HS-5 (cell line): ENCODE measurements around the gene BMAL1.

Source experiments
- DNase-seq: peaks from one replicate; pipeline ENCODE4 v3.0.0-alpha.2; 2012; ENCODE audit warnings: low read depth

Gene BMAL1

DNA sequence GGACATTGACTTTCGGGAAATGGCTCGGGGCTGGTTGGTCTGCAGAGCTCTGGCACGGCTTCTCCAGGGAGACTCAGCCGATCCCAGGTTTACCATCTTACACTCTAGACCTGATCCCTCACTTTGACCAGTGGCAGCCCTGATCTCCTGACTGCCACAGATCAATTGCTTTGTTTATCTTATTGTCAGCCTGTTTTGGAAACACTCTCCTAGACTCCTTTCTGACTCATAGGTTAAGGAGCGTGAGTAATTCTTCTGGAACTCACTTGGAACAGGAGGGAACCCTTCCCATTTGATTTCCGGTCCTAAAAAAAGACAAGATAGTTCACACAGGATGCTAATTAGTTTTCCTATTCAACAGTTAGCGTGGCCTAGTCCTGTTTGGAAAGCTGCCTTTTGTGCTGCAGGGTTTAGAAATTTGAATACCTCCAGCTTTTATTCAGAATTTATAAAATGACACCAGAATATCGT is 16.0 kb upstream of the BMAL1 start:
- DNase-seq: peak; percentile 90

DNA sequence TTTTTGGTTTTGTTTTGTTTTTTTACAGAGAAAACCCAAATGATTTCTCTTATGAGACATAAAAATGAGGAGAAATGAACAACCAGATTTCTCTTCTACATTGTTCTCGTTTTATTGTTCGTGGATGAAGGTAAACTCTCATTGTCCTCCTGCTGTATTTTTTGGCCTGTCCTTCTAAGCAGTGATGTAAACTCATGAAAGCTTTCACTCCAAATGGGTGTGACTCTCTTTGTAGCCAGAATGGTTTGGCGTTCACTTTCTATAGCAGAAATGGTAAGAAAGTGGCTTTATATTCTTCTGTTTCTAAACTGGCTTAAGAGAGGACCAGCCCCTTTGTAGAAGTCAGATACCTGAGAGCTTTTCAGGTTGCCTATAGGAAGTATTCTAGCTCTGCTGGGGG is 15.5 kb upstream of the BMAL1 start:
- DNase-seq: no peak

DNA sequence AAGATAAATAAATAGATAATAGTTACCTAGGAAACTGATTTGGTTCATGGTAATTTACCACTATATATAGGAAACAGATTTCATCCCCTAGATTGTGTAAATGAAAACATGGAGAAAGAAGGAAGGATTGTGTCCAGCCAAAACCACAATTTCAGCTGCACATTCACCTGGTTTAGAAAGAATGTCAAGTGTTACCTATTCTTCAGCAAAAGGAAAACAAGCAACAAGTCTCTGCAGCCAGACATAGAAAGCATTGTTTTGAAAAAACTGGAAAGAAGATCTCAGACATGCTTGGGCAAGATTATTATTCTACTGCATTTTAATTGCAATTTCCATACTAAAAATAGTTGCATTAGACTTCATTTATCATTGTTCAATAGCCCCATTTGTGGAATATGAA is 8.8 kb upstream of the BMAL1 start:
- no peak for DNase-seq

GRCh38 chr11:13269775-13270174 is 7.8 kb upstream of the BMAL1 start:
- DNase-seq: no peak

DNA sequence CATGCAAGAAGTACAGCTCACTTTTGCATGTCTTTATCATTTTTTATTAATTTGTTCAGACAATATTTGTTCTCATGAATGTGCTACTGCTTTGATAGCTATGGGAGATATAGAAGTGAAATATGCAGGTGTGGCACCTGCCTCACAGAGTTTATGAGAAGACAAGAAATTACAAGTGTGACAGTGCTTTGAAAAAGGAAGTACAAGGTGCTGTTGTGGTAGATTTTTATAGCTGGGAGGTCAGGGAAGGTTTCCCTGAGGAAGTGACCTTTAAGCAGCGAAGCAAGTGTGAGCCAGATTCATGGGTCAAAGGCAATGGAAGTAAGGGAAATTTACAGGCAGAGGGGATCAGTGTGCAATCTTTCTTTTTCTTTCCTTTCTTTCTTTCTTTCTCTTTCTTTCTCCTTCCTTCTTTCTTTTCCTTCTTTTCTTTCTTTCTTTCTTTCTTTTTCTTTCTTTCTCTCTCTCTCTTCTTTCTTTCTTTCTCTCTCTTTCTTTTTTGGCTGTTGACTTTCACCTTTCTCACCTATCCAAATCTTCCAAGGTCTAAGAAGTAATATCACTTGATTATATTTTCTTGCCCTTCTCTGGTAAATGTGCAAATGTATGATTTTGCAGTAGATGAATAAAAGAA is 6.4 kb upstream of the BMAL1 start:
- DNase-seq: no peak

- no peak for DNase-seq
Measured at GRCh38 chr11:13276454-13276831, 1.1 kb upstream of the BMAL1 start.

DNA sequence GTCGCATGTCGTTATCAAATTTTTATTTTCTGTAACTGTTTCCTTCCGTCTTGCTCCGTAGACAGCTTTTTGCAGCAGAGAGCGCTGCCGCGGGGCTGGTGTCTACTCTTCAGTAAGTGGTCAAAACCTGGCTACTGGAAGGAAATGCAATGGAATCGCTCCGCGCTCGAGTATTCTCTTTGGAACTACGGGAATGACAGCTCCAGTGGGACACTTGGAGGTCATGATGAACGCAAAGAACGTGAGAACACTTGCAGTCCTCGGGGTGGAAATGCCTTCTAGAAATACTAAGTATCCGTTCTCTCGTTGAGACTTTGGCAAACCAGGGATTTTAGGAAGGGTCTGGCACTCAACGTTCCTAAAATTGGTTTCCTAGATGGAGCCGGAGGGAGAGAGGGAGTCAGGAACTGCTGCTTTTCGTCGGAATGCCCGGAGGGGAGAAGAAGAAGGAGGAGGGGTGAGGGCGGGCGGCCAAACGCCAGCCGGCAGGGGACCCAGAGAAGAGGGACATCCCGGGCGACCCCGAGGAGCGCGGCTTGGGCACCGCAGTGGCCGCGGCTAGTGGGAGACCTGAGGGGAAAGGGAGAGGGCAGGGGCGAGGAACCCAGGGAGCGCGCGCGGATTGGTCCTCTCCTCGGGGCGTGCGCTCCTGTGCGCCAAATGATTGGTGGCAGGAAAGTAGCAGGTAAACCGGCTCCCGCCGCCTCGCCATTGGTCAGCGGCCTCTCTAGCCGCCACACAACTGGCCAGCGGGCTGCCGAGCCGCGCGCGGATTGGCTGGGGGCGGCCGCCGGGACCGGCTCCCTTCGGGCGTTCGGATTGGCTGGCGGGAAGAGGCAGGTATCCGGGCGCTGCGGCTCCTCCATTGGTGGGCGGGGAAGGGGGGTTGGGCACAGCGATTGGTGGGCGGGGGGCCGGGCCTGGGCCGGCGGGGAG is 490 bp upstream of the BMAL1 start:
- DNase-seq: peak; percentile 75

GRCh38 chr11:13278609-13279486 is 1.3 kb downstream of the BMAL1 start:
- DNase-seq: no peak

DNA sequence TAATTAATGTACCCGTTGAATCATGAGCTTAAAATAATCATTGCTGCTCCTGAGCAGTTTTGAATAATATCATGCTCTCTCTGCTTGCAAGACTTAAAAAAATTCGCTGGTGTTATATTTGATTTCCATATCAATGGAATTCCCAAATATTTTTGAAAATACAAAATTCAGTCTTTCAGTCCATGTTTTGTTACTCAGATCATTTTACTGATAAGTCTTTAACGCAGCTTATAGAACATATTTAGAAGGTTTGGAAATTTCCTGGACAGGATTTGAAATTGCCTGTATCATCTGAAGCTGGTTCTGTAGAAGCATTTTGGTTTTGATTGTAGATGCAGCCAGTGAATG is 1.9 kb downstream of the BMAL1 start:
- DNase-seq: no peak

GRCh38 chr11:13280092-13280722 is 2.6 kb downstream of the BMAL1 start:
- no peak for DNase-seq

DNA sequence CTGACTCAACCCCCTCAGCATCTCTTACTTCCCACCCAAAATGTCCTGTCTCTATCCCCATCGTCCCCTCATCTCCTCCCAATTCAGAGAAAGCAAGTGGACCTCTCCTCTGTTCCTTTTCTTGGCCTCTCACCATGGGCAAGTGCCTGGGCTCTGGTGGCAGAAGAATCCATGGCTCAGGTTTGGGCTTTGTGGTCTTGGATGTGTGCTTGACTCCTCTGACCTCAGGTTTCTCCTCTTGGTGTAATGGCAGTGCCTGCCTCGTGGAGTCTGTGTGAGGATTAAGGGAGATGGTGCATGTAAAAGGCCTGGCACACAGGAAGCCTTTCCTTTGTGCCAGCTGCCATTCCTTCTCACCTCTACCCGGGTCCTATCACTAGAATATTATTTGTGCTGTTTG is 3.2 kb downstream of the BMAL1 start:
- DNase-seq: no peak

GRCh38 chr11:13283636-13284035 is 6.0 kb downstream of the BMAL1 start:
- no peak for DNase-seq

DNA sequence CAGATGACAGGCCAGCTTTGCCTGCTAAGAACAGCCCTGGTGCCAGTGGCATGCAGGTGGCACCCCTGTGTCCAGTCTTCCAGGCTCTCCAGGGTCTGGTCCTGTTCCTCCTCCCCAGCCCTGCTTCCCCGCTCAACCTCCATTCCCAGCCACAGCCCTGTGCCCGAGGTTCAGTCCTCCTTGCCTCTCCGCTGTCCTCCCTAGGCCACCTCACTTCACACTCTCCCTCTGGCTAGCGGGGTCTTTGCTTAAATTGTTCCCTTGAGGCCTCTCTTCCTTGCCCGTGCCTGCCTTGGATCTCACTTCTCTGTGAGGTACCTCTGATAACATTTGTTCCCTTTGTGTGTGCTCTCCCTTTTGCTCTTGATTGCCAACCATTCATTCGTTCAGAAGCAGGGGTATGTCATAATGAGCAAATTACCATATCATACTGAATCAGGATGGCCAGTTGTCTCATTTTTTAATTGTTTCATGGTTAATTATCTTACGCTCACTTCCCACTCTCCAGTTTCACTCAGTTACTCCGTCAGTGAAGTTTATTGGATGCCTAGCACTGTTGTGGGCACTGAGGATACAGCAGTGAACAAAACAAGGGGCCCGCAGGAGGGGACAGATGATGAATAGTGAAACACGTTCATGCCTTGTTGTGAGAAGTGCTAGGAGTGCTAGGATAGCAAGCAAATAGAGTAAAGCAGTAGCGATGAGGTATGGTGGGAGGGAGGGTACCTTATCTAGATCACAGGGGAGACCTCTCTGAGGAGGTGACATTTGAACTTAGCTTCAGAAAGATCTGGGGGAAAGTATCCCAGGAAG is 7.4 kb downstream of the BMAL1 start:
- DNase-seq: no peak

- DNase-seq: no peak
Measured at GRCh38 chr11:13286279-13286821, 8.8 kb downstream of the BMAL1 start.

GRCh38 chr11:13287036-13287435 is 9.4 kb downstream of the BMAL1 start:
- DNase-seq: no peak

- DNase-seq: no peak
Measured at GRCh38 chr11:13287681-13288080, 10.1 kb downstream of the BMAL1 start.

DNA sequence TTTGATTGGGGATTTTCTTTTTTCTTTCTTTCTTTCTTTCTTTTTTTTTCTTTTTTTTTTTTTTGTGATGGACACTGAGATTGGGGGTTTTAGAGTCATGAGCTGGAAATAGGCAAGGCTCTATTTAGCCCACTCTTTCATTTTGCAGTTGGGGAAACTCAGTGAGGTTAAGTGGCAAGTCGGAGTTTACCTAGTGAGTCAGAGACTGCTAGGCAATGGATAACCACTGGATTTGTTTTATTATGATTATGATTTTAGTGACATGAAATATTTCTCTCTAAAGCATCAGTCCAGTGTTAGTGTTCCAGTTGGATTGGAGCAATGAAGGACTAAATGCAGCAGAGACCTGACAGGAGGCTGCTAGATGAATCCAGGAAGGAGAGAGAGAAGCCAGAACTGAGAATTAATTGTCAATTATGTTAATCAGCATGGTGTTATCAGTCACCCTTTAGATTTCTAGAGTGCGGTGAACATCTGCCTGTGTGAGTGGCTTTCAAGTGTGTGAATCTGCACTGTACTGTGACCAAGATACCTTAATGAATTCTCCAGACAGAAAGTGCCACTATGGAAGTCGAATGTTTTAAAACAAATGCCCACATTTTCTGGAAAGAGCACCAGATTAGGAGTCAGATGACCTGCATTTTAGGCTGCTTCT is 10.9 kb downstream of the BMAL1 start:
- no peak for DNase-seq

DNA sequence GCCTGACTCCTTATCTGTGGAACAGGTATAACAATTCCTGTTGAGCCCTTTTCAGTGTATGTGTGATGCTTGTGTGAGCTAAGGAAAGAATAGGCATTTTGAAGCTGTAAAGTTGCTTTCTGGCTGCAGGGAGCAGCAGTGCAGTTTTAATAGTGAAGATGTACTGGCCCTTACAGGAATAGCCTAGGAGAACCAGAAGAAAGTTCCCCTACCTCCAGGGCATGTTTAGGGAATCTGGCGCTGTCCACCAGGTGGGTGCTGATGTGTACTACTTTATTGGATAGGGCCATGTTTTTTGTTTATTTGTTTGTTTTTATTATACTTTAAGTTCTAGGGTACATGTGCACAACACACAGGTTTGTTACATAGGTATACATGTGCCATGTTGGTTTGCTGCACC is 11.5 kb downstream of the BMAL1 start:
- no peak for DNase-seq

DNA sequence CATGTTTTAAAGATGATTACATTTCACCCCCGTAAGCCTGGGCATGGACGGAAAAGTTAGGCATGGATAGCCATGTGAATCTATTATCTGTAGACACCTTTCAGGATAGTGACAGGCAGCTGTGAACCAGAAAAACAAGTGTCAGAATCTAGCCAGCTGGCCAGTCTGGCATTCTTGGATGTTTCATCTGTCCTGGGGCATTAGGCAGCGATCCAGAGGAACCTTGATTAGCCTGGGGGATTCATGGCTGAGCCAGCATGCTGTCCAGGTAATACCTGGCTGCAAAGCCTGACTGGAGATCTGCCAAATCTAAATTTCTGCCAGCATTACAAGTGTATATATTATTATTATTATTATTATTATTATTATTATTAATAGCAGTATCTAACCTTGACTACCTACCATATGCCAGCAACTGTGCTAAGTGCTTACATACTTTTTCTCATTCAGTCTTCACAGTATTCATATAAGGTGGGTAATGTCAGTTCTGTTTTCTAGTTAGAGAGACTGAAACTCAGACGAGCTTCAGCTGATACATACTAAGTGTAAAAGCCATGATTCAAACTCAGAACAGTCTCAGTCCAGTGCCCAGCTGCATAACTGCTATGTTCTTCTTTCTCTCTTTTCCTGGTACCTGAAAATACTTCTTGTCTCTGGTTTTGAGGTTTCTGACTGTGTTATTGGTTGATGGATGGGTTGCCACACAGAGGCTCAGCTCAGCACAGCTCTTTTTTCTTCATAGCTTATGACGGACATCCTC is 12.8 kb downstream of the BMAL1 start:
- DNase-seq: no peak

DNA sequence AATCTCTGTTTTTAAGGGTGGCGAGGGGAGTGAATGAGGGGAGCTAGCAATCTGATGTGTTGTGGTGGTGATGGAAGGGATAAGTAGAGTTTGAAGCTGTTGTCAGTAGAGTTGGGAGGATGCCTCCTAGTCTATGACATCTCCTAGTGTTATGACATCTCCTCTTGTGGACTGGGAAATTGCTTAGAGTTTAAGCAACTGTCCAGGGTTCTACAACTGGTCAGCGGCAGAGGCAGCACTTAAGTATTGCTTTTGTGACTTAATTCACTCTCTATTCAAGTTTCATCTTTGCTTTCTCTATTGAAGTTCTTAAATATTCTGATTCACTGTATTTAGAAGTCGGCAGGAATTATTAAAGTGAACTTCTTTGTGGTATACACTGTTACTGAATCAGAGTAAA is 13.8 kb downstream of the BMAL1 start:
- no peak for DNase-seq
